ENCODE measurements around the gene CAMKMT.

The CAMKMT gene

DNA sequence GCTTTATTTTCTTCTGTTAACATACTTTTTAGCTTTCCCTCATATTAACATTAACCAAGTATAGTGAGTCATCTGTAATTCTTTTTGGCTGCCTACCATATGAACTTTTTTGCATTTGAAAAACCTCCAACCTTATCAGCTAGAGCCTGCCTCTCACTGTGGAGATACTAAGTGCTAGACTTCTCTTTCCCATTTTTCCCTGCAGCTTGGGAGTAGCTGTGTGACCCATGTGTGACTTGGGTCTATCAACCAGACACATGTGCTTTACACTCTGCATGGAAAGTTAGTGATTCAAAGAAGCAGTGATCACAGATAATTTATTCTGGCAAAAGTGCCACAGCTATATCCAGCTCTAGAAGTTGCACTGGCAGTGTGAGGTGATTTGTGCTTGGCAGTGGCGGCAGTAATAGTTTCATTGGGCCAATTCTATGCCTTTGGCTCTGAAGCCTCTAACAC lies 36.7 kb upstream of the CAMKMT start:
- Histone ChIP-seq H3K9me3 (no peaks in the 10 kb centered on the region), H3K4me3 (ENCODE audit: low read depth in 1 of 2, low read length in 1 of 2) (no peak overlapping the region), H3K4me1 (ENCODE audit: control insufficient read depth in 1 of 2, insufficient read depth in 1 of 2, low read depth in 1 of 2, low read length in 1 of 2) (no peaks in the 10 kb centered on the region), H3K36me3 (peaks cover 85% of the 10 kb centered on the region), H3K27ac (no peak overlapping the region), H3K27me3 (no peaks in the 10 kb centered on the region)
- TF ChIP-seq, protein P1, sequence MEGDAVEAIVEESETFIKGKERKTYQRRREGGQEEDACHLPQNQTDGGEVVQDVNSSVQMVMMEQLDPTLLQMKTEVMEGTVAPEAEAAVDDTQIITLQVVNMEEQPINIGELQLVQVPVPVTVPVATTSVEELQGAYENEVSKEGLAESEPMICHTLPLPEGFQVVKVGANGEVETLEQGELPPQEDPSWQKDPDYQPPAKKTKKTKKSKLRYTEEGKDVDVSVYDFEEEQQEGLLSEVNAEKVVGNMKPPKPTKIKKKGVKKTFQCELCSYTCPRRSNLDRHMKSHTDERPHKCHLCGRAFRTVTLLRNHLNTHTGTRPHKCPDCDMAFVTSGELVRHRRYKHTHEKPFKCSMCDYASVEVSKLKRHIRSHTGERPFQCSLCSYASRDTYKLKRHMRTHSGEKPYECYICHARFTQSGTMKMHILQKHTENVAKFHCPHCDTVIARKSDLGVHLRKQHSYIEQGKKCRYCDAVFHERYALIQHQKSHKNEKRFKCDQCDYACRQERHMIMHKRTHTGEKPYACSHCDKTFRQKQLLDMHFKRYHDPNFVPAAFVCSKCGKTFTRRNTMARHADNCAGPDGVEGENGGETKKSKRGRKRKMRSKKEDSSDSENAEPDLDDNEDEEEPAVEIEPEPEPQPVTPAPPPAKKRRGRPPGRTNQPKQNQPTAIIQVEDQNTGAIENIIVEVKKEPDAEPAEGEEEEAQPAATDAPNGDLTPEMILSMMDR (IDR thresholded peaks at IDR 0.05) = no peak

DNA sequence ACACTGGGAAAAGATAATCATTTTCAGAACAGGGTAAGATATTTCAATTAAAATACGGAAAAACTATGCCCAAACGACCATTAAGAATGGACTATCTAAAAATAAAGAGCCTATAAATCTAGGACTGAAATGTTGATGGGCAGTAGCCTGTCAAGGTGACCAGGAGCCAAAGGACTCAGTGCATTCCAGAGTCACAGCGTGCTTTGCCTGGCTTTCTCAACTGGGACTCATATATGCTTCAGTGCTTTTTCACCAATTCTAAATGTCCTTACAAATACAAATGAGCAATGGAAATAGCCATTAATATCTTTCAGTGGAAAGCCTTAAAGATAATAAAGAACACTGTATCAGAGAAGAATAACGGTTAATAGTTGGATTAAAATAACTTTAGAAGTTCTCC lies 35.9 kb upstream of the CAMKMT start:
- TF ChIP-seq, protein P1 (IDR thresholded peaks at IDR 0.05) = no peak
- no peak overlapping the region for H3K27ac ChIP-seq
- H3K36me3 ChIP-seq = peaks cover 84% of the 10 kb centered on the region
- H3K4me1 ChIP-seq (ENCODE audit: control insufficient read depth in 1 of 2, insufficient read depth in 1 of 2, low read depth in 1 of 2, low read length in 1 of 2) = no peaks in the 10 kb centered on the region
- H3K27me3 ChIP-seq = no peaks in the 10 kb centered on the region
- H3K4me3 ChIP-seq (ENCODE audit: low read depth in 1 of 2, low read length in 1 of 2) = no peak overlapping the region
- H3K9me3 ChIP-seq = no peaks in the 10 kb centered on the region

DNA sequence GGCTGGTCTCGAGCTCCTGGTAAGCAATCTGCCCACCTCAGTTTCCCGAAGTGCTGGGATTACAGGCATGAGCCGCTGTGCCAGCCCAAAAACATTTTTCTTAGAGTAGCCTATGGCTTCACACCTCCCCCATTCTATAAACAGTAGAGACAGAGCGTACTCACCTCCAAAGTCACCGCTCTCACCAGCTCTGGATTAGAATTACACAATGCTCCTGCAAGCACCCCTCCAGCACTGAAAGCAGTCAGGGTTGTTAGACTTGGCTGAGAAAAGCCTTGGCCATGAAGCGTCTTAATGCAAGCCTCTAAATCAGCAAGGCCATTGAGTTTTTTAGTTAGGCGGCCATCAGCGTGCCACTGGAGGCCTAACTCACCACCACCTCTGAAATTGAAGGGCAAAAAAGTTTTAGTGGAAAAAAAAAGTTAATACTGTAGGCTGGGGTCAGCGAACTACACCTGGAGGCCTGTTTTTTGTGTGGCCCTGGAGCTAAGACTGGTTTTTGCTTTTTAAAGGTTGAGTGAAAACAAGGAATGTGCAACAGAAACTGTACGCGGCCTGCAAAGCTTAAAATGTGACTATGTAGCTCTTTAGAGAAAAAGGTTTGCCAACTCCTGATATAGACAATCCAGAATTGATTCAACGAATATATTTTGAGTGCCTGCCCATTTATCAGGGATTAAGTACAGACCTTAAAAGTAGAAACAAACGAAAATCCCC lies 35.0 kb upstream of the CAMKMT start:
- no peaks in the 10 kb centered on the region for H3K9me3 ChIP-seq
- no peaks in the 10 kb centered on the region for H3K4me1 ChIP-seq (ENCODE audit: control insufficient read depth in 1 of 2, insufficient read depth in 1 of 2, low read depth in 1 of 2, low read length in 1 of 2)
- H3K27ac ChIP-seq = no peak overlapping the region
- TF ChIP-seq, protein P1 (IDR thresholded peaks at IDR 0.05) = no peak
- peaks cover 83% of the 10 kb centered on the region for H3K36me3 ChIP-seq
- no peak overlapping the region for H3K4me3 ChIP-seq (ENCODE audit: low read depth in 1 of 2, low read length in 1 of 2)
- H3K27me3 ChIP-seq = no peaks in the 10 kb centered on the region

DNA sequence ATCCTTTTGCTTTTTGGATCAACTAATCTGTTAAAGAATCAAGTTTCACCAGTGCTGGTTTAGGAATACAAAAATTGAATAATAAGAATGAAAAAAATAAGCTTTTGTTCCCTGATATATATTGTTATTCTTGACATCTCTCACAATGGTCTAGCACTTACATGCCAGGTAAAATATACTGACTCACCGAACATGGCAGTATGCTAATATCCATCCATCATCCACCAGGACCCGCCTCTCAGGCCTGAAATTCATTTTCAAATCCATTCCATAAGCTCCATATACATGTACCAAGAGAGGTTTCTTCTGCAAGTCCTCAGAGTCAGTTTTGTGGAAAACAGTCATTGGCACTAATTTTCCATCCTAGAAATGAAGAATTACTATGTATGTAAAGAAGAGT lies 33.0 kb upstream of the CAMKMT start:
- H3K4me1 ChIP-seq (ENCODE audit: control insufficient read depth in 1 of 2, insufficient read depth in 1 of 2, low read depth in 1 of 2, low read length in 1 of 2) = no peaks in the 10 kb centered on the region
- no peaks in the 10 kb centered on the region for H3K9me3 ChIP-seq
- TF ChIP-seq, protein P1 (IDR thresholded peaks at IDR 0.05) = no peak
- peaks cover 81% of the 10 kb centered on the region for H3K36me3 ChIP-seq
- H3K27me3 ChIP-seq = no peaks in the 10 kb centered on the region
- H3K4me3 ChIP-seq (ENCODE audit: low read depth in 1 of 2, low read length in 1 of 2) = no peak overlapping the region
- H3K27ac ChIP-seq = no peak overlapping the region

DNA sequence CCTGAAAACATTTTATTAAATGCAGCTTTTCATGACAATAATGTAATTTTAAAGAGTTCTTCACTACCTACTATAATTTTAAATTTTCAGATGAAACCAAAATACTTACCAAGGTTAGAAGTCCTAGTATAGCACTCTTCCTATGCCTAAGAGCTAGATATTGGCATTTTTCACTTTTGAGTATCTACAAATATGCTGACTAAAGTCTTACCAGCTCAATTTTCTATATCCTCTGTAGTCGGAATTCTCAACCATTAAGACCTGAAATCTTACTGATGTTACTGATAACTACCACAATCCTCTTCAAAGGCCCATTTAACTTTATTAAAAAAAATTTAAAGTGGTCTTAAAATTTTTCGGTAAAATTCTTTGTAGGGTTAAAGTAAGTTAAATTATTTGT lies 32.4 kb upstream of the CAMKMT start:
- Histone ChIP-seq H3K4me1 (ENCODE audit: control insufficient read depth in 1 of 2, insufficient read depth in 1 of 2, low read depth in 1 of 2, low read length in 1 of 2) (no peaks in the 10 kb centered on the region), H3K36me3 (peaks cover 79% of the 10 kb centered on the region), H3K4me3 (ENCODE audit: low read depth in 1 of 2, low read length in 1 of 2) (no peak overlapping the region), H3K27me3 (no peaks in the 10 kb centered on the region), H3K27ac (no peak overlapping the region), H3K9me3 (no peaks in the 10 kb centered on the region)
- TF ChIP-seq, protein P1 (IDR thresholded peaks at IDR 0.05) = no peak
